LNCAP (cell line): ENCODE data around the gene RSPH1.

Experiments
- CTCF ChIP-seq: fragments of 450-650 bp; IDR thresholded peaks from 2 replicates; pipeline ENCODE4 v1.5.1; 2017; ENCODE audit warnings: mild to moderate bottlenecking

The RSPH1 gene

DNA sequence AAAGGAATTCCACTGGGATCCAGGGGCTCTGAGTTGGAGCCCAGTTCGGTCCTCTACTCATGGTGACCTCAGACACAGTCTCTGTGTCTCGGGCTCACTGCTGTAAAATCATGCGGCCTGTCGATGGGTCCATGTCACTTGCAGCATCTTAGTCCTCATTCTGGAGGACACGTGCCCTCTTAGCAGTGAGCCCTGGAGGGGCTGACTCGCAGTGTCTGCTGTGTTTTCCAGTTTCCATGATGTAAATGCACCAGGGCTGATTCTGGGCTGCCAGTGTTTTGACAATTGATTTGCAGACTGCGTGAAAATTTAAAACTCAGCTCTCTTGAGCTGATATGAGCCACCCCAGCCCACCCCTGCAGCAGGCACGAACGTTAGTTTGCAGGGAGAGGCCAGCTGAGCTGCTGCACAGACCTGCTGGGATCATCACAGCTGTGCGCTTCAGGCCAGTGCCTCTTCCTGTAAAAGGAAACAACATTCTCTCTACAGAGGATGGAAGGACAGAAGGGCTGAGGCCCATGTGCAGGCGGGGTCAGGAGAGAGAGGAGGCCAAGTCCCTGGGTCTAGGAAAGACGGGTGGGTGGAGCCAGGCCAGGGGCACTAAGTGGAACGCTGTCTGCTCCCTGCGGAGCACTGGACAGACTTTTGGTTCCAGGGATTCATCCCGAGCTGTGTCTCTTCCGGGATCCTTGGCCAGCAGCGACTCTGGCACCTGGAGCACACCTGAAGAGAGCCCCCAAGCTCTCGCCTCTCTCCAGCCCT lies 42.6 kb downstream of the RSPH1 start:
- TF ChIP-seq CTCF = no peak

GRCh38 chr21:42452401-42453223 lies 43.4 kb downstream of the RSPH1 start:
- no peak for TF ChIP-seq CTCF

GRCh38 chr21:42451941-42452340 lies 44.1 kb downstream of the RSPH1 start:
- TF ChIP-seq CTCF = no peak

DNA sequence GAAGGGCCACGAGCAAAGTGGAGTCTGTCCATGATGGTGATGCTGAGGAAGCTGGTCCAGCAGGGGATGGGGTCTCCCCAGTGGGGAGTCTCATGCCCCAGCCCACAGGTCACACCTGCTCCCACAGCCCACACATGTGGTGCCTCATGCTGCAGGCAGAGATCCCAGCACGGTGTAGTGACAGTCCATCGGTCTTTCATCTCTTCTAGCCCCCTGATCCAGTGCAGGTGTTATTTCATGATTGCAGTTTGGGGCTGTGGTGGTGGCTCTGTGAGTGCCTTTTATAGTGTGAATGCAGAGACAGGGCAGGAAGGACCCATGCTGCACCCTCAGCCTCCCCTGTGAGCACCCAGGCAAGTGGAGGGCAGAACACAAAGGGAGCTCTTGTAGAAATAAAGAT lies 47.3 kb downstream of the RSPH1 start:
- no peak for TF ChIP-seq CTCF

GRCh38 chr21:42447732-42448131 lies 48.3 kb downstream of the RSPH1 start:
- TF ChIP-seq CTCF = no peak

DNA sequence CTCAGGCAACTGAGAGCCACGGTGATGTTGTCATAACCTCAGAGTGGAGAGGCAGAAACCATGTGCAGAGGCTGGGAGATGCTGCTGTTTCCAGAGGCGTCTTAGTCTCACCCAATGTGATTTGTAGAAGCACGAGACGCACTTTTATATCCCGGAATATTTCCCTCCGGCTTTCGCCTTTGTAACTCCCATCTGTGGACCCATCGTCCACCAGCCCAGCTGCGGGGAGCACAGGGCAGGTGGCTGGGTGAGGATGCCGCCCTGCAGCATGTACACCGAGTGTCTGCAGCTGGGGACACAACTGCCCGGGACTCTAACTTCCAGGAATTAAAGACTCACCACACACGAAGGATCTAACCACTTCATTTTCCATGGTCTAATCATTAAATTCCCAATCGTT lies 48.8 kb downstream of the RSPH1 start:
- TF ChIP-seq CTCF = no peak

GRCh38 chr21:42446531-42446930 lies 49.5 kb downstream of the RSPH1 start:
- no peak for TF ChIP-seq CTCF
